Lung microvascular endothelial cell (primary cell): ENCODE measurements around the gene IQCH. TPM values are rescaled to one million over a fixed set of nuclear protein-coding genes. Genes with fewer than 3 reads are reported as not detected.
A peak's percentile ranks its signal among the peaks of the same experiment; 100 is the strongest.
"Not testable (repeated sequence)": the region's sequence is repeated elsewhere in the genome, so short reads cannot be mapped to it uniquely, and the experiment has no call there.

Experiments used
- DNase-seq, 2 donors: peaks; one replicate each; pipeline versions ENCODE4 v3.0.0 to v3.0.0-alpha.2; 2010; ENCODE audit warnings: low read depth in 2 of 2
- total RNA-seq: library from RNA; depleted of rRNA; stranded (reverse); fragments of >200 nt; gene quantifications from 2 replicates; pipeline ENCODE4 v1.2.1, GENCODE V29; 2014

The IQCH gene
- total RNA-seq, 1 donor from 2014 or later, result 0.40 TPM

- not testable (repeated sequence) for DNase-seq
These were observed 182.0 kb downstream of the IQCH start for GRCh38 chr15:67436351-67437250.

- DNase-seq, result no peak
These were observed 189.5 kb downstream of the IQCH start for GRCh38 chr15:67444100-67444499.

- DNase-seq, result no peak
These were observed 191.9 kb downstream of the IQCH start for GRCh38 chr15:67446449-67446848.

GRCh38 chr15:67448372-67448771, 193.8 kb downstream of the IQCH start:
- DNase-seq, result not testable (repeated sequence)

GRCh38 chr15:67453703-67454102, 199.1 kb downstream of the IQCH start:
- not testable (repeated sequence) for DNase-seq

GRCh38 chr15:67456677-67457529, 202.3 kb downstream of the IQCH start:
- peak; percentile 71 to 77 for DNase-seq

GRCh38 chr15:67458331-67459029, 203.9 kb downstream of the IQCH start:
- peak in 1 of 2 donors; percentile 5 for DNase-seq

GRCh38 chr15:67460521-67460920, 205.9 kb downstream of the IQCH start:
- DNase-seq, result no peak

GRCh38 chr15:67461735-67462134, 207.1 kb downstream of the IQCH start:
- no peak for DNase-seq

GRCh38 chr15:67462875-67463274, 208.3 kb downstream of the IQCH start:
- no peak for DNase-seq

GRCh38 chr15:67463488-67463887, 208.9 kb downstream of the IQCH start:
- no peak for DNase-seq

GRCh38 chr15:67465196-67465952, 210.8 kb downstream of the IQCH start:
- DNase-seq, result no peak

GRCh38 chr15:67468416-67468815, 213.8 kb downstream of the IQCH start:
- DNase-seq, result no peak

- no peak for DNase-seq
These were observed 215.1 kb downstream of the IQCH start for GRCh38 chr15:67469680-67470079.

- no peak for DNase-seq
These were observed 218.4 kb downstream of the IQCH start for GRCh38 chr15:67472957-67473356.

- DNase-seq, result no peak
These were observed 220.0 kb downstream of the IQCH start for GRCh38 chr15:67474405-67475110.

- DNase-seq, result peak in 1 of 2 donors; percentile 46
These were observed 225.4 kb downstream of the IQCH start for GRCh38 chr15:67479781-67480505.

GRCh38 chr15:67480741-67481140, 226.2 kb downstream of the IQCH start:
- no peak for DNase-seq

- DNase-seq, result no peak
These were observed 227.1 kb downstream of the IQCH start for GRCh38 chr15:67481680-67482079.

- DNase-seq, result no peak
These were observed 241.0 kb downstream of the IQCH start for GRCh38 chr15:67495585-67495984.
